ENCODE measurements around the gene ZBBX. TPM values are rescaled to one million over a fixed set of nuclear protein-coding genes. Genes with fewer than 3 reads are reported as not detected.

The ZBBX gene
- total RNA-seq, 1 donor from 2014 or later: 3.9 TPM

Other genes starting within 250 kb of the ZBBX start
- 0.74 TPM for gene SERPINI2, start 93.7 kb upstream of the ZBBX start, total RNA-seq